Measurements from ENCODE around the gene PDF.

DNA sequence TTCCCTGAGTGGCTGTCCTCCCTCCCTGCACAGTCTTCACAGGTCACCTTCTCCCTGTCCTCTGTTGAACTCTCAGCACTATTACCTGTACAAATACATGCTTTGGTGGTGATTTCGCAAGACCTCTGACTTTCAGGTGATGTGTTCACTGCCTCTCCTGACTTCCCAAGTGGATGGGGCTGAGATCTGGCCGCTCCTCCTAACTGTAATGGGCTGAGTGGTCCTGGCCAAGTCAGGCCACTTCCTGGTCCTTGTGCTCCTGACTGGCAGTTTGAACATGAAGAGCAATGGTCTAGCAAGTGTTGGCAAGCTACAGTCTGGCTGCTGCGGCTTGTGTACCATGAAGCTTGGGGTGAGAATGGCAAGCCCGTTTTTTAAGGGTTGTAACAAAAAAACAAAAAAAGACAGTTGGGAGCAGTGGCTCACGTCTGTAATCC, 32.9 kb upstream of the PDF start:
- TF ChIP-seq, protein P1, sequence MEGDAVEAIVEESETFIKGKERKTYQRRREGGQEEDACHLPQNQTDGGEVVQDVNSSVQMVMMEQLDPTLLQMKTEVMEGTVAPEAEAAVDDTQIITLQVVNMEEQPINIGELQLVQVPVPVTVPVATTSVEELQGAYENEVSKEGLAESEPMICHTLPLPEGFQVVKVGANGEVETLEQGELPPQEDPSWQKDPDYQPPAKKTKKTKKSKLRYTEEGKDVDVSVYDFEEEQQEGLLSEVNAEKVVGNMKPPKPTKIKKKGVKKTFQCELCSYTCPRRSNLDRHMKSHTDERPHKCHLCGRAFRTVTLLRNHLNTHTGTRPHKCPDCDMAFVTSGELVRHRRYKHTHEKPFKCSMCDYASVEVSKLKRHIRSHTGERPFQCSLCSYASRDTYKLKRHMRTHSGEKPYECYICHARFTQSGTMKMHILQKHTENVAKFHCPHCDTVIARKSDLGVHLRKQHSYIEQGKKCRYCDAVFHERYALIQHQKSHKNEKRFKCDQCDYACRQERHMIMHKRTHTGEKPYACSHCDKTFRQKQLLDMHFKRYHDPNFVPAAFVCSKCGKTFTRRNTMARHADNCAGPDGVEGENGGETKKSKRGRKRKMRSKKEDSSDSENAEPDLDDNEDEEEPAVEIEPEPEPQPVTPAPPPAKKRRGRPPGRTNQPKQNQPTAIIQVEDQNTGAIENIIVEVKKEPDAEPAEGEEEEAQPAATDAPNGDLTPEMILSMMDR (IDR thresholded peaks at IDR 0.05): no peak
- no peak for TF ChIP-seq EP300 (IDR thresholded peaks at IDR 0.05)
- no peak for TF ChIP-seq POLR2AphosphoS5 (IDR thresholded peaks at IDR 0.05)

Measured in sigmoid colon (tissue), 4 donors.